HEK293 (cell line): ENCODE data around the gene PIGS.
"Not testable (repeated sequence)": the region's sequence is repeated elsewhere in the genome, so short reads cannot be mapped to it uniquely, and the experiment has no call there.

ENCODE experiments used
- CTCF ChIA-PET: fragments of 350-600 bp; formaldehyde crosslinking; extraction: SDS; loops from one replicate; lab custom pipeline; 2021; ENCODE audit warnings: antibody characterized with exemption; lab: Yijun Ruan, JAX
- POLR2A ChIA-PET: fragments of 300-600 bp; formaldehyde crosslinking; extraction: SDS; loops from one replicate; lab custom pipeline; 2020; ENCODE audit warnings: antibody characterized with exemption, inconsistent platforms; lab: Yijun Ruan, JAX
- H3K27ac ChIP-seq: fragments of 200-500 bp; sonication (Bioruptor generic); 2 replicates; pipeline ENCODE4 v1.5.1; 2014; ENCODE audit warnings: low read depth, low read length, control low read depth, inconsistent platforms; ENCODE audit errors: extremely low read depth
- H3K36me3 ChIP-seq, 2 experiments: fragments of 200-500 bp in 1 of 2; sonication (Bioruptor generic) in 1 of 2; 1 replicate in 1 of 2; 2 replicates in 1 of 2; pipeline ENCODE4 v1.5.1; 2014 to 2017; ENCODE audit warnings: inconsistent platforms in 2 of 2, low read length in 2 of 2; ENCODE audit not compliant: control insufficient read depth in 2 of 2, insufficient read depth in 1 of 2
- H3K4me1 ChIP-seq: fragments of 200-500 bp; sonication (Bioruptor generic); 2 replicates; pipeline ENCODE4 v1.5.1; 2014; ENCODE audit warnings: mild to moderate bottlenecking, low read length, inconsistent platforms; ENCODE audit not compliant: control insufficient read depth, insufficient read depth
- H3K4me3 ChIP-seq: 2 replicates; pipeline ENCODE4 v1.5.1; 2011; ENCODE audit warnings: low read depth, mild to moderate bottlenecking, control low read depth, low read length, moderate library complexity
- H3K9me3 ChIP-seq: fragments of 200-500 bp; sonication (Bioruptor generic); 2 replicates; pipeline ENCODE4 v1.5.1; 2014; ENCODE audit warnings: low read depth, low read length, inconsistent platforms; ENCODE audit not compliant: control insufficient read depth, insufficient read depth
- FEZF1 ChIP-seq: fragments of 450-650 bp; formaldehyde crosslinking; IDR thresholded peaks from 2 replicates; pipeline ENCODE4 v1.5.1; 2016; ENCODE audit warnings: missing biosample characterization, missing genetic modification characterization
- GLIS1 ChIP-seq: fragments of 450-650 bp; formaldehyde crosslinking; IDR thresholded peaks from 2 replicates; pipeline ENCODE4 v1.5.1; 2016; ENCODE audit warnings: missing biosample characterization, missing genetic modification characterization
- KLF8 ChIP-seq: fragments of 450-650 bp; formaldehyde crosslinking; IDR thresholded peaks from 2 replicates; pipeline ENCODE4 v1.5.1; 2016; ENCODE audit warnings: missing biosample characterization, missing genetic modification characterization
- KLF9 ChIP-seq: fragments of 450-650 bp; formaldehyde crosslinking; IDR thresholded peaks from 2 replicates; pipeline ENCODE4 v1.5.1; 2016; ENCODE audit warnings: missing biosample characterization, missing genetic modification characterization, low read depth
- SALL2 ChIP-seq: fragments of 450-650 bp; formaldehyde crosslinking; IDR thresholded peaks from 2 replicates; pipeline ENCODE4 v1.5.0; 2017; ENCODE audit warnings: missing biosample characterization, mild to moderate bottlenecking, missing genetic modification characterization, borderline replicate concordance
- SCRT2 ChIP-seq: fragments of 450-650 bp; formaldehyde crosslinking; IDR thresholded peaks from 2 replicates; pipeline ENCODE4 v1.5.1; 2016; ENCODE audit warnings: missing biosample characterization, missing genetic modification characterization
- SETDB1 ChIP-seq: IDR thresholded peaks from one replicate; pipeline ENCODE4 v1.6.1; 2017; ENCODE audit warnings: mild to moderate bottlenecking, low read length, moderate library complexity, mixed read lengths; ENCODE audit not compliant: insufficient read length
- WT1 ChIP-seq: fragments of 450-650 bp; formaldehyde crosslinking; IDR thresholded peaks from 2 replicates; pipeline ENCODE4 v1.5.1; 2016; ENCODE audit warnings: missing biosample characterization, missing genetic modification characterization
- ZBTB17 ChIP-seq: fragments of 450-650 bp; formaldehyde crosslinking; IDR thresholded peaks from 2 replicates; pipeline ENCODE4 v1.5.1; 2016; ENCODE audit warnings: missing biosample characterization, missing genetic modification characterization
- ZBTB48 ChIP-seq: fragments of 450-650 bp; formaldehyde crosslinking; IDR thresholded peaks from 2 replicates; pipeline ENCODE4 v1.5.1; 2016; ENCODE audit warnings: missing biosample characterization, missing genetic modification characterization
- ZFP69B ChIP-seq: fragments of 450-650 bp; formaldehyde crosslinking; IDR thresholded peaks from 2 replicates; pipeline ENCODE4 v1.5.1; 2016; ENCODE audit warnings: missing biosample characterization, missing genetic modification characterization
- ZNF2 ChIP-seq: fragments of 450-650 bp; formaldehyde crosslinking; IDR thresholded peaks from 2 replicates; pipeline ENCODE4 v1.5.1; 2016; ENCODE audit warnings: missing biosample characterization, missing genetic modification characterization
- ZNF221 ChIP-seq: fragments of 450-650 bp; formaldehyde crosslinking; IDR thresholded peaks from 2 replicates; pipeline ENCODE4 v1.5.1; 2017; ENCODE audit warnings: missing biosample characterization, missing genetic modification characterization, borderline replicate concordance
- ZNF24 ChIP-seq: fragments of 450-650 bp; formaldehyde crosslinking; IDR thresholded peaks from 2 replicates; pipeline ENCODE4 v1.5.1; 2016; ENCODE audit warnings: missing biosample characterization, missing genetic modification characterization
- ZNF354C ChIP-seq: fragments of 450-650 bp; formaldehyde crosslinking; IDR thresholded peaks from 2 replicates; pipeline ENCODE4 v1.5.1; 2016; ENCODE audit warnings: missing biosample characterization, missing genetic modification characterization, low read depth, borderline replicate concordance
- ZNF654 ChIP-seq: fragments of 450-650 bp; formaldehyde crosslinking; IDR thresholded peaks from 2 replicates; pipeline ENCODE4 v1.5.1; 2016; ENCODE audit warnings: low read depth, missing biosample characterization, missing genetic modification characterization
- ZNF701 ChIP-seq: fragments of 450-650 bp; formaldehyde crosslinking; IDR thresholded peaks from 2 replicates; pipeline ENCODE4 v1.5.1; 2016; ENCODE audit warnings: missing biosample characterization, missing genetic modification characterization
- ZNF707 ChIP-seq: fragments of 450-650 bp; formaldehyde crosslinking; IDR thresholded peaks from 2 replicates; pipeline ENCODE4 v1.5.1; 2016; ENCODE audit warnings: missing biosample characterization, missing genetic modification characterization
- ZNF776 ChIP-seq: fragments of 450-650 bp; formaldehyde crosslinking; IDR thresholded peaks from 2 replicates; pipeline ENCODE4 v1.5.0; 2017; ENCODE audit warnings: missing biosample characterization, missing genetic modification characterization, borderline replicate concordance
- ZNF837 ChIP-seq: fragments of 450-650 bp; formaldehyde crosslinking; IDR thresholded peaks from 2 replicates; pipeline ENCODE4 v1.5.1; 2016; ENCODE audit warnings: missing biosample characterization, missing genetic modification characterization
- TF ChIP-seq, protein P1 (sequence below): fragments of 450-650 bp; formaldehyde crosslinking; IDR thresholded peaks from 2 replicates; pipeline ENCODE4 v1.5.1; 2017; ENCODE audit warnings: missing biosample characterization, missing genetic modification characterization
- TF ChIP-seq, protein P2 (sequence below): fragments of 450-650 bp; formaldehyde crosslinking; IDR thresholded peaks from 2 replicates; pipeline ENCODE4 v1.5.1; 2016; ENCODE audit warnings: missing biosample characterization, missing genetic modification characterization
- TF ChIP-seq, protein P3 (sequence below): fragments of 450-650 bp; formaldehyde crosslinking; IDR thresholded peaks from 2 replicates; pipeline ENCODE4 v1.5.1; 2016; ENCODE audit warnings: missing biosample characterization, missing genetic modification characterization

The PIGS gene

DNA sequence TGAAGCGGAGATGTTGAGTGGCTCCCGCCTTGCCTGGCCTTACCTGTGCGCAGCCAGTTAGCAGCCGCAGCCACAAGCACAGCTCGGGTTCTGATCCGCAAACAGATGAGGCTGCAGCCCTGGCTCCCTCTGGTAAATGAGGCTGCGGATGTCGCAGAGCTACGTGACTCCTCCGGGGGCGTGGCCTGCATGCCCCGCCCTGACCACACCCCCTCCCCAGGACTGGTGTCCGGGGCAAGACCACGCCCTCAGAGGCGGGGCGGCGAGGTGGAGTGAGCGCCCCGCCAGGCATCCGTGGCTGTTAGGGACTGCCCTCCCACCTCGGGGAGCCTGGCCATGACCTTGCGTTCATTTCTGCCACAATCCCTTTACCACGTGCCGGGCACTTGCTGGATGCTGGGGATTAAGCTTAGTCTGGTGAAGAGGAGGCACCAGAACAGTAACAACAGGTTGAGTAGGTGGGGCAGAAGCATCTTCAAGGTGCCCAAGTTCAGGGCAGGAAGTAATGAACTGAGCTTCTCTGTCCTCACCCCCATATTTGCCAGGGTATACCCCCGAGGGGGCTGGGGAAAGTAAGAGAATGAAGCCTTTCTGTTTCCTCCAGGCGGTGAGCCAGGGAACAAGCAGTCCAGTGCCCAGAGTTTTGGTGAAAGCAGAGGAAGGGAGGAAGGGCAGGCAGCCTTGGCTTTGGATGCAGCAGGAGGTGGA lies 5.6 kb upstream of the PIGS start, which contains the start of gene ALDOC (continued):
- peak; percentile 93 for TF ChIP-seq KLF8 (tag by site-specific recombination)
- peak; percentile 39; the same call in 1 of the 2 replicates for TF ChIP-seq GLIS1 (tag by site-specific recombination)
- peak; percentile 53 for TF ChIP-seq ZBTB17 (tag by site-specific recombination)
- no peak for TF ChIP-seq SALL2 (tag by site-specific recombination)
- TF ChIP-seq, protein P1, sequence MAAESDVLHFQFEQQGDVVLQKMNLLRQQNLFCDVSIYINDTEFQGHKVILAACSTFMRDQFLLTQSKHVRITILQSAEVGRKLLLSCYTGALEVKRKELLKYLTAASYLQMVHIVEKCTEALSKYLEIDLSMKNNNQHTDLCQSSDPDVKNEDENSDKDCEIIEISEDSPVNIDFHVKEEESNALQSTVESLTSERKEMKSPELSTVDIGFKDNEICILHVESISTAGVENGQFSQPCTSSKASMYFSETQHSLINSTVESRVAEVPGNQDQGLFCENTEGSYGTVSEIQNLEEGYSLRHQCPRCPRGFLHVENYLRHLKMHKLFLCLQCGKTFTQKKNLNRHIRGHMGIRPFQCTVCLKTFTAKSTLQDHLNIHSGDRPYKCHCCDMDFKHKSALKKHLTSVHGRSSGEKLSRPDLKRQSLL = no peak
- no peak for TF ChIP-seq FEZF1
- no peak for TF ChIP-seq SETDB1
- TF ChIP-seq, protein P2, sequence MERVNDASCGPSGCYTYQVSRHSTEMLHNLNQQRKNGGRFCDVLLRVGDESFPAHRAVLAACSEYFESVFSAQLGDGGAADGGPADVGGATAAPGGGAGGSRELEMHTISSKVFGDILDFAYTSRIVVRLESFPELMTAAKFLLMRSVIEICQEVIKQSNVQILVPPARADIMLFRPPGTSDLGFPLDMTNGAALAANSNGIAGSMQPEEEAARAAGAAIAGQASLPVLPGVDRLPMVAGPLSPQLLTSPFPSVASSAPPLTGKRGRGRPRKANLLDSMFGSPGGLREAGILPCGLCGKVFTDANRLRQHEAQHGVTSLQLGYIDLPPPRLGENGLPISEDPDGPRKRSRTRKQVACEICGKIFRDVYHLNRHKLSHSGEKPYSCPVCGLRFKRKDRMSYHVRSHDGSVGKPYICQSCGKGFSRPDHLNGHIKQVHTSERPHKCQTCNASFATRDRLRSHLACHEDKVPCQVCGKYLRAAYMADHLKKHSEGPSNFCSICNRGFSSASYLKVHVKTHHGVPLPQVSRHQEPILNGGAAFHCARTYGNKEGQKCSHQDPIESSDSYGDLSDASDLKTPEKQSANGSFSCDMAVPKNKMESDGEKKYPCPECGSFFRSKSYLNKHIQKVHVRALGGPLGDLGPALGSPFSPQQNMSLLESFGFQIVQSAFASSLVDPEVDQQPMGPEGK (tag by site-specific recombination) = peak; percentile 67; the same call in 1 of the 2 replicates
- TF ChIP-seq WT1 (tag by site-specific recombination) = no peak
- TF ChIP-seq ZNF654 (tag by site-specific recombination) = no peak
- TF ChIP-seq ZNF24 = no peak
- TF ChIP-seq ZNF2 (tag by site-specific recombination) = no peak
- peak; percentile 80 for TF ChIP-seq ZBTB48
- TF ChIP-seq ZFP69B (tag by site-specific recombination) = no peak
- TF ChIP-seq, all 188 proteins: peak for 17

DNA sequence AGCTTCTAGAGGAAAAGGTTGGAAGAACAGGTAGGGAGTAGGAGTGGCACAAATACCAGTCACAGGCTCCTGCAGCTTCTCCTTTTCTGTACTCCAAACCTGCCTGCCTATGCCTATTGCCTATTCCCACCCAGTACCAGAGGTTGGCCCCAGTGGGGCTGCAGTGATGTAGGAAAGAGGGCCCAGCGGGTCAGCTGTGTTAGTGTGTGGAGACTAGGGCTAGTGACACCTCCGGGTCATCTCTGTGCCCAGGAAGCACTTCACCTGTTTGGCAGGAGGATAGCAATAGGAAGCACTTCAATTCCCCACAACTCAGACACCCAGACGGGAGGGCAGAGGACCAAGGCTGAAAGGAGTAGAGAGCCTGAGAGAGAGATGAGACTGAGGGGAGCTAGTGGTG lies 4.7 kb upstream of the PIGS start:
- ChIA-PET POLR2A (interaction anchor here (1.2 to 2.4 kb wide), 4 partner anchors 12 to 25 kb away, joined by 4 to 12 read pairs (median 7); no protein-coding TSS in a partner anchor), CTCF (interaction anchor here (0.6 to 1.8 kb wide), 3 partner anchors 25 to 36 kb away, joined by 4 to 11 read pairs (median 8); no protein-coding TSS in a partner anchor)
- not testable (repeated sequence) for H3K4me1 ChIP-seq, H3K9me3 ChIP-seq, H3K4me3 ChIP-seq, H3K27ac ChIP-seq
- peaks cover 24 to 57% of the 10 kb centered on the region in 2 experiments for H3K36me3 ChIP-seq

DNA sequence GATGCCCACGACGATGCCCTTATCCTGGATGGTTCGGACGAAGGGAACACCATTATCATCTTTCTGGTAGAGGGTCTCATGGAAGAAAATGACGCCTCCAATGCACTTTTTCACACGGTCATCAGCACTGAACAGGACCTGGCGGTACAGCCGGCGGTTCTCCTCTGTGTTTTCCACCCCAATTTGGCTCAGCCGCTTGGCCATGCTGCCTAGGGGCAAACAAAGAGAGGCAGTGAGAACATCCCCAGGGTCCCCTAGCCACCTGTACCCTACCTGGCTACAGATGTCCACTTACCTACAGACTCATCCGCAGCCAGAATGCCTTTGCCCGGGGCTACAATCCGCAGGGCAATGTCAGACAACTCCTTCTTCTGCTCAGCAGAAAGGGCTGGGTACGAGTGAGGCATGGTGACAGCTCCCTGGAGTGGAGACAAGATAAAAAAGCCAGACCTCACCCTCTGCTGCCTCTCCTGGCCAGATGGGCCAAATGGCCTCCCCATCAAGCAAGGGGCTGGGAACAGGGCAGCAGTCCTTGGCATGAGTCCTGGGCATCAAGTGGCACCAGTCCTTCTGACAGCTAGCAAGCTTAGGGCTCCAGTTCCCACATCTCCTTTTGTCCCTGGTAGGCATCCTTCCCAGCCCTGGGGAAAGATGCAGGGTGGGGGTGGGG lies 3.9 kb upstream of the PIGS start:
- CTCF ChIA-PET = interaction anchor here (0.6 to 1.8 kb wide), 4 partner anchors 24 to 97 kb away, joined by 3 to 11 read pairs (median 6); no protein-coding TSS in a partner anchor
- H3K27ac ChIP-seq = no peak overlapping the region
- POLR2A ChIA-PET = interaction anchor here (1.1 to 1.3 kb wide), 2 partner anchors 10 to 25 kb away, joined by 3 to 4 read pairs; no protein-coding TSS in a partner anchor
- peaks cover 3% of the 10 kb centered on the region; the same call in 1 of the 2 replicates for H3K4me1 ChIP-seq
- H3K36me3 ChIP-seq = peaks cover 21 to 50% of the 10 kb centered on the region in 2 experiments
- no peak overlapping the region for H3K4me3 ChIP-seq
- TF ChIP-seq ZNF221 (tag by site-specific recombination) (no peak), ZNF354C (no peak), ZNF776 (tag by site-specific recombination) (no peak), SCRT2 (tag by site-specific recombination) (no peak), KLF9 (tag by site-specific recombination) (no peak), ZNF707 (tag by site-specific recombination) (no peak), ZNF701 (tag by site-specific recombination) (no peak), KLF8 (tag by site-specific recombination) (no peak), ZNF837 (tag by site-specific recombination) (no peak)
- TF ChIP-seq, protein P3, sequence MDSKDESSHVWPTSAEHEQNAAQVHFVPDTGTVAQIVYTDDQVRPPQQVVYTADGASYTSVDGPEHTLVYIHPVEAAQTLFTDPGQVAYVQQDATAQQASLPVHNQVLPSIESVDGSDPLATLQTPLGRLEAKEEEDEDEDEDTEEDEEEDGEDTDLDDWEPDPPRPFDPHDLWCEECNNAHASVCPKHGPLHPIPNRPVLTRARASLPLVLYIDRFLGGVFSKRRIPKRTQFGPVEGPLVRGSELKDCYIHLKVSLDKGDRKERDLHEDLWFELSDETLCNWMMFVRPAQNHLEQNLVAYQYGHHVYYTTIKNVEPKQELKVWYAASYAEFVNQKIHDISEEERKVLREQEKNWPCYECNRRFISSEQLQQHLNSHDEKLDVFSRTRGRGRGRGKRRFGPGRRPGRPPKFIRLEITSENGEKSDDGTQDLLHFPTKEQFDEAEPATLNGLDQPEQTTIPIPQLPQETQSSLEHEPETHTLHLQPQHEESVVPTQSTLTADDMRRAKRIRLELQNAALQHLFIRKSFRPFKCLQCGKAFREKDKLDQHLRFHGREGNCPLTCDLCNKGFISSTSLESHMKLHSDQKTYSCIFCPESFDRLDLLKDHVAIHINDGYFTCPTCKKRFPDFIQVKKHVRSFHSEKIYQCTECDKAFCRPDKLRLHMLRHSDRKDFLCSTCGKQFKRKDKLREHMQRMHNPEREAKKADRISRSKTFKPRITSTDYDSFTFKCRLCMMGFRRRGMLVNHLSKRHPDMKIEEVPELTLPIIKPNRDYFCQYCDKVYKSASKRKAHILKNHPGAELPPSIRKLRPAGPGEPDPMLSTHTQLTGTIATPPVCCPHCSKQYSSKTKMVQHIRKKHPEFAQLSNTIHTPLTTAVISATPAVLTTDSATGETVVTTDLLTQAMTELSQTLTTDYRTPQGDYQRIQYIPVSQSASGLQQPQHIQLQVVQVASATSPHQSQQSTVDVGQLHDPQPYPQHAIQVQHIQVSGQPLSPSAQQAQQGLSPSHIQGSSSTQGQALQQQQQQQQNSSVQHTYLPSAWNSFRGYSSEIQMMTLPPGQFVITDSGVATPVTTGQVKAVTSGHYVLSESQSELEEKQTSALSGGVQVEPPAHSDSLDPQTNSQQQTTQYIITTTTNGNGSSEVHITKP (tag by site-specific recombination) = no peak
- no peaks in the 10 kb centered on the region for H3K9me3 ChIP-seq
